ENCODE results near the gene DPH6. TPM values are rescaled to one million over a fixed set of nuclear protein-coding genes. Genes with fewer than 3 reads are reported as not detected.

Gene DPH6
- total RNA-seq, 2 donors from 2014 or later, result 9.9 to 16.5 TPM

- DNase-seq (no peak), ATAC-seq (no peak)
Observed at GRCh38 chr15:35496585-35496984, 49.4 kb downstream of the DPH6 start.

GRCh38 chr15:35495080-35495479 lies 50.9 kb downstream of the DPH6 start:
- ATAC-seq (no peak), DNase-seq (no peak)
- intact Hi-C loops (cut with DNase I), result no loop called here

More at GRCh38 chr15:35496585-35496984, 49.4 kb downstream of the DPH6 start:
- intact Hi-C loops (cut with DNase I), result no loop called here

GRCh38 chr15:35491999-35492398 lies 54.0 kb downstream of the DPH6 start:
- ATAC-seq, result no peak
- intact Hi-C loops (cut with DNase I), result no loop called here
- no peak for DNase-seq

- no peak for ATAC-seq
- intact Hi-C loops (cut with DNase I), result no loop called here
- DNase-seq, result no peak
Observed at GRCh38 chr15:35491173-35491572, 54.8 kb downstream of the DPH6 start.

GRCh38 chr15:35490511-35490910 lies 55.5 kb downstream of the DPH6 start:
- DNase-seq (no peak), ATAC-seq (no peak)
- intact Hi-C loops (cut with DNase I), result no loop called here

- intact Hi-C loops (cut with DNase I), result no loop called here
- ATAC-seq, result no peak
Observed at GRCh38 chr15:35487417-35487816, 58.5 kb downstream of the DPH6 start.

GRCh38 chr15:35486296-35486695 lies 59.7 kb downstream of the DPH6 start:
- DNase-seq (no peak), ATAC-seq (no peak)
- intact Hi-C loops (cut with DNase I), result no loop called here

More at GRCh38 chr15:35487417-35487816, 58.5 kb downstream of the DPH6 start:
- no peak for DNase-seq

- ATAC-seq (no peak), DNase-seq (no peak)
- intact Hi-C loops (cut with DNase I), result no loop called here
Observed at GRCh38 chr15:35485411-35485810, 60.6 kb downstream of the DPH6 start.

- ATAC-seq (no peak), DNase-seq (no peak)
- intact Hi-C loops (cut with DNase I), result no loop called here
Observed at GRCh38 chr15:35484231-35484945, 61.6 kb downstream of the DPH6 start.

GRCh38 chr15:35481992-35482391 lies 64.0 kb downstream of the DPH6 start:
- intact Hi-C loops (cut with DNase I), result no loop called here
- DNase-seq (no peak), ATAC-seq (peak in 1 of 2 donors; percentile 81)

GRCh38 chr15:35481064-35481463 lies 64.9 kb downstream of the DPH6 start:
- intact Hi-C loops (cut with DNase I), result no loop called here
- DNase-seq, result no peak
- ATAC-seq, result no peak

- DNase-seq (no peak), ATAC-seq (no peak)
- intact Hi-C loops (cut with DNase I), result no loop called here
Observed at GRCh38 chr15:35479423-35479822, 66.5 kb downstream of the DPH6 start.

GRCh38 chr15:35477312-35478262 lies 68.4 kb downstream of the DPH6 start:
- no peak for DNase-seq
- intact Hi-C loops (cut with DNase I), result no loop called here

GRCh38 chr15:35471024-35471423 lies 74.9 kb downstream of the DPH6 start:
- no peak for ATAC-seq
- intact Hi-C loops (cut with DNase I), result no loop called here
- DNase-seq, result no peak

More at GRCh38 chr15:35477312-35478262, 68.4 kb downstream of the DPH6 start:
- ATAC-seq, result no peak

- intact Hi-C loops (cut with DNase I), result no loop called here
- no peak for DNase-seq
- ATAC-seq, result no peak
Observed at GRCh38 chr15:35470441-35470840, 75.5 kb downstream of the DPH6 start.

- ATAC-seq (no peak), DNase-seq (no peak)
- intact Hi-C loops (cut with DNase I), result no loop called here
Observed at GRCh38 chr15:35466476-35466875, 79.5 kb downstream of the DPH6 start.

GRCh38 chr15:35465783-35466182 lies 80.2 kb downstream of the DPH6 start:
- ATAC-seq, result no peak
- no peak for DNase-seq
- intact Hi-C loops (cut with DNase I), result no loop called here

GRCh38 chr15:35460616-35461015 lies 85.3 kb downstream of the DPH6 start:
- ATAC-seq (no peak), DNase-seq (no peak)
- intact Hi-C loops (cut with DNase I), result no loop called here

- intact Hi-C loops (cut with DNase I), result no loop called here
- DNase-seq (no peak), ATAC-seq (no peak)
Observed at GRCh38 chr15:35458176-35458856, 87.6 kb downstream of the DPH6 start.

GRCh38 chr15:35455201-35455600 lies 90.8 kb downstream of the DPH6 start:
- DNase-seq, result no peak
- no peak for ATAC-seq
- intact Hi-C loops (cut with DNase I), result no loop called here

Data from left cardiac atrium (tissue), 4 donors.